Chondrocyte (in vitro differentiated cells): ENCODE results near the gene LPP. TPM values are rescaled to one million over a fixed set of nuclear protein-coding genes. Genes with fewer than 3 reads are reported as not detected.

Experiments
- DNase-seq: peaks from one replicate; pipeline ENCODE4 v3.0.0; 2021; ENCODE audit warnings: mixed read lengths, low spot score
- H3K27ac Mint-ChIP-seq: one replicate; pipeline ENCODE4 v1.8.0; 2021; ENCODE audit warnings: mild to moderate bottlenecking, moderate library complexity, mixed read lengths; ENCODE audit not compliant: unreplicated experiment
- H3K27me3 Mint-ChIP-seq: 2 replicates; pipeline ENCODE4 v1.8.0; 2021; ENCODE audit warnings: low read depth, mixed read lengths
- H3K36me3 Mint-ChIP-seq: 2 replicates; pipeline ENCODE4 v1.8.0; 2021; ENCODE audit warnings: low read depth, mixed read lengths
- H3K4me1 Mint-ChIP-seq: 2 replicates; pipeline ENCODE4 v1.8.0; 2021; ENCODE audit warnings: low read depth, mild to moderate bottlenecking, mixed read lengths
- H3K4me3 Mint-ChIP-seq: one replicate; pipeline ENCODE4 v1.8.0; 2021; ENCODE audit warnings: mild to moderate bottlenecking, moderate library complexity, mixed read lengths; ENCODE audit not compliant: unreplicated experiment
- H3K9me3 Mint-ChIP-seq: 2 replicates; pipeline ENCODE4 v1.8.0; 2021; ENCODE audit warnings: low read depth, mixed read lengths
- total RNA-seq: library from RNA; stranded (reverse); gene quantifications from 3 replicates; pipeline ENCODE4 v1.2.1, GENCODE V29; 2021
- TF ChIP-seq, protein P1 (sequence below): fragments of 200-600 bp; sonication (generic); IDR thresholded peaks from 2 replicates; pipeline ENCODE4 v1.5.0; 2021; ENCODE audit warnings: antibody characterized with exemption, mild to moderate bottlenecking, moderate library complexity

Gene LPP
- total RNA-seq, 1 donor from 2014 or later = 295 TPM

DNA sequence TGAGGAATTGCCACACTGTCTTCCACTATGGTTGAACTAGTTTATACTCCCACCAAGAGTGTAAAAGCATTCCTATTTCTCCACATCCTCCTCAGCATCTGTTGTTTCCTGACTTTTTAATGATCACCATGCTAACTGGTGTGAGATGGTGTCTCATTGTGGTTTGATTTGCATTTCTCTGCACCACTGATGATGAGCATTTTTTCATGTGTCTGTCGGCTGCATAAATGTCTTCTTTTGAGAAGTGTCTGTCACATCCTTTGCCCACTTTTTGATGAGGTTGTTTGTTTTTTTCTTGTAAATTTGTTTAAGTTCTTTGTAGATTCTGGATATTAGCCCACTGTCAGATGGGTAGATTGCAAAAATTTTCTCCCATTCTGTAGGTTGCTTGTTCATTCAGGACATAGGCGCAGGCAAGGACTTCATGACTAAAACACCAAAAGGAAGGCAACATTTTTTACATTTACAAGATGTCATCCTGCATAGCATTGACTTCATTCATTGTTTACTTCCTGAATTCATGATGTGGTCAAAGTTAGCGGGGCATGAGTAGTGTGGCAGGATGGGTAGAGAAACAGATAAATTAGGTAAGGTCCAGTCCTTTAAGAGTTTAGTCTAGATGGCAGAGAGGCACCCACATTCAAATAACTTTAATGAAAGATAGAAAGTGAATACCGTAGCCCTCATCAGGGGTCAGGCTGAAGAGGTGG lies 45.1 kb upstream of the LPP start:
- Mint-ChIP-seq H3K4me3 (no peak overlapping the region), H3K9me3 (no peaks in the 10 kb centered on the region), H3K27me3 (peaks cover 4% of the 10 kb centered on the region), H3K27ac (no peak overlapping the region), H3K36me3 (peaks cover 2% of the 10 kb centered on the region), H3K4me1 (no peaks in the 10 kb centered on the region)
- no peak for DNase-seq
- TF ChIP-seq, protein P1, sequence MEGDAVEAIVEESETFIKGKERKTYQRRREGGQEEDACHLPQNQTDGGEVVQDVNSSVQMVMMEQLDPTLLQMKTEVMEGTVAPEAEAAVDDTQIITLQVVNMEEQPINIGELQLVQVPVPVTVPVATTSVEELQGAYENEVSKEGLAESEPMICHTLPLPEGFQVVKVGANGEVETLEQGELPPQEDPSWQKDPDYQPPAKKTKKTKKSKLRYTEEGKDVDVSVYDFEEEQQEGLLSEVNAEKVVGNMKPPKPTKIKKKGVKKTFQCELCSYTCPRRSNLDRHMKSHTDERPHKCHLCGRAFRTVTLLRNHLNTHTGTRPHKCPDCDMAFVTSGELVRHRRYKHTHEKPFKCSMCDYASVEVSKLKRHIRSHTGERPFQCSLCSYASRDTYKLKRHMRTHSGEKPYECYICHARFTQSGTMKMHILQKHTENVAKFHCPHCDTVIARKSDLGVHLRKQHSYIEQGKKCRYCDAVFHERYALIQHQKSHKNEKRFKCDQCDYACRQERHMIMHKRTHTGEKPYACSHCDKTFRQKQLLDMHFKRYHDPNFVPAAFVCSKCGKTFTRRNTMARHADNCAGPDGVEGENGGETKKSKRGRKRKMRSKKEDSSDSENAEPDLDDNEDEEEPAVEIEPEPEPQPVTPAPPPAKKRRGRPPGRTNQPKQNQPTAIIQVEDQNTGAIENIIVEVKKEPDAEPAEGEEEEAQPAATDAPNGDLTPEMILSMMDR = no peak

- no peaks in the 10 kb centered on the region for H3K4me1 Mint-ChIP-seq
- no peak overlapping the region for H3K4me3 Mint-ChIP-seq
- TF ChIP-seq, protein P1 = no peak
- peaks cover 4% of the 10 kb centered on the region for H3K27me3 Mint-ChIP-seq
- H3K36me3 Mint-ChIP-seq = peaks cover 2% of the 10 kb centered on the region
- no peak overlapping the region for H3K27ac Mint-ChIP-seq
- no peak for DNase-seq
- H3K9me3 Mint-ChIP-seq = no peaks in the 10 kb centered on the region
Measured at GRCh38 chr3:188111002-188111584, 42.9 kb upstream of the LPP start.

- Mint-ChIP-seq H3K36me3 (no peaks in the 10 kb centered on the region), H3K4me3 (no peak overlapping the region), H3K4me1 (no peaks in the 10 kb centered on the region), H3K9me3 (no peaks in the 10 kb centered on the region), H3K27me3 (no peaks in the 10 kb centered on the region), H3K27ac (no peak overlapping the region)
- no peak for DNase-seq
- TF ChIP-seq, protein P1 = no peak
Measured at GRCh38 chr3:188113756-188114155, 40.2 kb upstream of the LPP start.

GRCh38 chr3:188119846-188120245 lies 34.1 kb upstream of the LPP start:
- Mint-ChIP-seq H3K27ac (no peak overlapping the region), H3K4me1 (peaks cover 10% of the 10 kb centered on the region), H3K27me3 (peaks cover 3% of the 10 kb centered on the region), H3K4me3 (no peak overlapping the region), H3K36me3 (no peaks in the 10 kb centered on the region), H3K9me3 (no peaks in the 10 kb centered on the region)
- no peak for DNase-seq
- TF ChIP-seq, protein P1 = no peak

GRCh38 chr3:188122571-188123169 lies 31.3 kb upstream of the LPP start:
- H3K4me1 Mint-ChIP-seq = peaks cover 10% of the 10 kb centered on the region

More at GRCh38 chr3:188122571-188123169, 31.3 kb upstream of the LPP start:
- Mint-ChIP-seq H3K27me3 (peaks cover 3% of the 10 kb centered on the region), H3K4me3 (no peak overlapping the region), H3K9me3 (no peaks in the 10 kb centered on the region), H3K27ac (no peak overlapping the region), H3K36me3 (no peaks in the 10 kb centered on the region)
- DNase-seq = no peak
- TF ChIP-seq, protein P1 = no peak
